Activated CD4-positive, alpha-beta T cell treated with anti-CD3 and anti-CD28 coated beads for 4 hours (primary cell): ENCODE measurements around the gene POGLUT3.
A peak's percentile ranks its signal among the peaks of the same experiment; 100 is the strongest.

Experiments
- DNase-seq, 2 donors: peaks; one replicate each; pipeline ENCODE4 v3.0.0-alpha.2; 2020

POGLUT3 gene

GRCh38 chr11:108500169-108500568 is 2.0 kb upstream of the POGLUT3 start:
- DNase-seq = no peak

DNA sequence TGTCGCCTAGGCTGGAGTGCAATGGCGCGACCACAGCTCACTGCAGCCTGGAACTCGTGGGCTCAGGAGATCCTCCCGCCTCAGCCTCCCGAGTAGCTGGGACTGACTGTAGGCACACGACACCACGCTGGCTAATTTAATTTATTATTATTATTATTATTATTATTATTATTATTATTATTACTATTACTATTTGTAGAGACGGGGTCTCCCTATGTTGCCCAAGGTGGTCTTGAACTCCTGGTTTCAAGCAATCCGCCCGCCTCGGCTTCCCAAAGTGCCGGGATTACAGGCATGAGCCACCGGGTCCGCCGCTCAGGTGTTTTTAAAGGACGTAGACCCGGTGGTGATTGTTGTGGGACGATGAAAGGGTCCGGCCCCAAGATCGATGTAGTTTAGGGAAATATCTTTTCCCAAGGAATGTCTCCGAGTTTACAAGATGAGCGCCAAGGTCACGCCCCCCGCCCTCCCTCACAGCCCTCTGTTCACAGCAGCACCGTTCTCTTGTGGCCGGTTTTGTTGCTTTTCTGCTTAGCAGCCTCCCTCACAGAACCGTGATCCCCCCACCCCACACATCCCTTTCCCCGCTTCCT is 728 bp upstream of the POGLUT3 start:
- no peak for DNase-seq

DNA sequence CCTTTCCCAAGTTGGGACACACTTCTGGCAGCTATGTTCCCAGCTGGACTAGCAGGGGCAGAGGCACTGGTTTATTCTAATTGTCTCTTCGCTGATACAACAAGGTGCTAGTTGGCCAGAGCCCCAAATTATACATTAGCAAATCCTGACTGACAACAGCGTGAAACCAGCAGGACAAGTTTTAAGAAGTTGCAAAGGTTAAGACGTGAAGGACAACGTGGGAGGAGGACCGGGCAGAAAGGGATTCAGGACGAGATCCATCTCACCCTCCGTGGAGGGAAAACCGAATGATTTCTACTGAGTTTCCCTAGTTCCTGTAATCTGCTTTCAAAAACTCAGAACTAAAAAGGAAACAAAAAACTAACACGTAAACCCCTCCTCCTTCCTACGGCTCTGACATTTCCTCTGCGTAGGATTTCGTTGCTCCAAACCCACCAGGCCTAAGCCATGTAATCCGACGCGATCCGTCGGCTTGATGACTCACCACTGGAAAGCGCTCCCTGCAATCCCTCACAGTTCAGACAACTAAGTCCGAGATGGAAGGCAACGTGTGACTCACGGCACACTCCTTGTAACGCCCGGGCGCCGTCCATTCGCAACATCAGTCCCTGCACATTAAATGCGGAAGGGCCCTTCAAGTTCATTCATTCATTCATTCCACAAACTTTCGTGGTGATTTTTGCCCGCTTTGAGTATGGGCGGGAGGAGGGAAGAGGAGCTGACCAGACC is 703 bp downstream of the POGLUT3 start:
- DNase-seq = peak; percentile 60 to 62

GRCh38 chr11:108496643-108497256 is 1.4 kb downstream of the POGLUT3 start:
- DNase-seq = no peak

DNA sequence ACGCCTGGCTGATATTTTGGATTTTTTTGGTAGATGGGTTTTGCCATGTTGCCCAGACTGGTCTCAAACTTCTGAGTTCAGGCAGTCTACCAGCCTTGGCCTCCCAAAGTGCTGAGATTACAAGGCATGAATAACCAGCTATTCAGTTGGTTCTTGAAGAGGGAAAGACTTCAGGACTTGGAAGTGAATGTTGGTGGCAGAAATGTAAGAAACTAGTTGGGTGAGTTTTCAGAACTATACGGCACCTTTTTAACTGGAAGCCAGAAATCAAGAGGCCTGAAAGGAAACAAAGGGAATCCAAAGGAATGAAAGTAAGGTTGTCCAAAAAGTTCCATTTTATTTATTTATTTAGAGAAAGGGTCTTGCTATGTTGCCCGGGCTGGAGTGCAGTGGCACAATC is 2.9 kb downstream of the POGLUT3 start:
- DNase-seq = no peak

GRCh38 chr11:108494182-108494581 is 4.0 kb downstream of the POGLUT3 start:
- no peak for DNase-seq

GRCh38 chr11:108491936-108492335 is 6.2 kb downstream of the POGLUT3 start:
- no peak for DNase-seq

- no peak for DNase-seq
Observed at GRCh38 chr11:108486828-108487227, 11.4 kb downstream of the POGLUT3 start.

GRCh38 chr11:108486331-108486730 is 11.9 kb downstream of the POGLUT3 start:
- no peak for DNase-seq

- no peak for DNase-seq
Observed at GRCh38 chr11:108483163-108483562, 15.0 kb downstream of the POGLUT3 start.

- no peak for DNase-seq
Observed at GRCh38 chr11:108474664-108475463, 23.3 kb downstream of the POGLUT3 start.

DNA sequence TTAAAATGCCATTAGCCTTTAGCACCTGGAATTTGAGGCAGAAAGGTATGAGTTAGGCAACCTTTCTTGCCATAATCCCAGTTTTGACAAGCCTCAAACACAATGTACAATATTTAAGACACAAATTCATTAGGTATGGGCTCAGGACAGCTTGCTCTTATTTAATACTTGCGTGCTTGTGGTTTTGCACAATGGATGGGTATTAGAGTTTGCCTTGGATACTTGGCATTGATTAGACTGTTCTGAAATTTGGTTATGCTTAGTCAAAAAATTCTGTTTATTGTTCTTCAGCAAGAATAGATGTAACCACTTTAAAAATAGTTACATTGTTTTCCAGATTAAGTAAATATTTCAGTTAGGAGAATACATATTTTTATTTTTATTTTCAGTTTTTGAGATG is 25.5 kb downstream of the POGLUT3 start:
- DNase-seq = no peak

- no peak for DNase-seq
Observed at GRCh38 chr11:108468478-108468864, 29.7 kb downstream of the POGLUT3 start.

DNA sequence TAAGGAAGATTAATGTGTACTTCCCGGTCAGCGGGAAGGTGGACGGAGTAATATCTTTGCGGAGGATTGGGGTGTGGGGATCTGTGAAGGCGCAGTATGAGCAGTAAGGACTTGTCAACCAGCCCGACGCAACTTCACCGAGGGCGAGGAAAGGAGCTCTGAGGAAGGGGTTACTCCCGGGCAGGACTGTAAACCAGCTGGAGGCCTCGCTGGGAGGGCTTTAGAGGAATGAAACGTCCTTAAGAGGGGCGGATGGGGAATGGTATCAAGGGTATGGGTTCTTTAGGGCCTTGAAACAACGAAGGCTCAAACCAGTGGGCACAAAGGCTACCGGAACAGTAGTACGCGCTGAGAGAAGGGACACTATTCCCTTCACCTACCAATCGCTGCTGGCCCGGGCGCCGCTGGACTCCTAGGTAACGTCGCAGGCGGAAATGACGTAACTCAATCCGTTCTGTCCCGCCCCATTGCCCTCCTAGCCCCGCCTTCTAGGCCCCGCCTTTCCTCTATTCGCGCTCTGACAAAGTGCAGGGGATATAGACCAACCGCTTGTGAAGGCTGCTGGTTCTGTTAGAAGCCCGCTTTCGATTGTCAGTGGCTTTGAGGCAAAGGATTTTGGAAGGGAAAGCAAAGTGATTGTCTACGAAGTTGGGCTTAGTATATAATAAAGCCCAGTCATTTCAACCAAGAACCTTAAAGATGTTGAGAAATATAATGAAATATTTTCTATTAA is 30.9 kb downstream of the POGLUT3 start, which contains the start of gene C11orf65:
Gene C11orf65, minus strand, starts transcription at position 439 of the 733 bp plus-strand sequence. CDS start 5,970 bp downstream, outside the sequence.
- DNase-seq = peak; percentile 95 to 96

DNA sequence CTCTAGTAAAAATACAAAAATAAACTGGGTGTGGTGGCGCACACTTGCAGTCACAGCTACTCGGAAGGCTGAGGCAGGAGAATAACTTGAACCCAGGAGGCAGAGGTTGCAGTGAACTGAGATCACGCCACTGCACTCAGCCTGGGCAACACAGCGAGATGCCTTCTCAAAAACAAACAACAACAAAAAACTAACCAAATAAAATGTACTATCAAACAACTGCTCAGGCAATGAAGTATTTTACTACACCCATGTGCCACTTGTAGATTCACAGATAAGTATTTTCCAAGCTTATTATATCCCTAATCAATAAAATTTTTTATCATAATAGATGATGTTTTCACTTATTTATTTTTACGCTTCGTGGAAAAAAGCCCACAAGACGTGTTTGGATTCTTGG is 31.8 kb downstream of the POGLUT3 start:
- no peak for DNase-seq

DNA sequence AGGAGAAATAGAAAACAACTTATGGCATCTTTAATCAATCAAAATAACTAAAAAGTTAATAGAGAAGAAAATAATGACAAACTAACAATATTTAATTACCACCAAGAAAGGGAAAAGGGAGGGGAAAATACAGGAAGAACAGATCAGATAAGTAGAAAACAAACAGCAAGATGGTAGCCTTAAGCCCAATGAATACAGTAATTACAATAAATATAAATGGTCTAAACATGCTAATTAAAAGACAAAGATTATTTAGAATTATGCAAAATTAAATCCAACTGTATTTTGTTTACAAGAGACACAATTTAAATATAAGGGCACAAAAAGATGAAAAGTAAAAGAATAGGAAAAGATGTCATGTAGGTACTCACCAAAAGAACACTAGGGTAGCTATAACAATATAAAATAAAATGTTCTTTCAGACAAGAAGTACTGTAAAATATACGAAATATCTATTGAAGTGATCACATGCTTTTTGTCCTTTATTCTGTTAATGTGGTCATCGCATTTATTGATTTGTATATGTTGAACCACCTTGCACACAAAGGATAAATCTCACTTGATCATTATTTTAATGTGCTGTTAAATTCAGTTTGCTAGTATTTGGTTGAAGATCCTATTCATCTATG is 44.9 kb downstream of the POGLUT3 start:
- DNase-seq = no peak
